Measurements from ENCODE around the gene EFCAB6. TPM values are rescaled to one million over a fixed set of nuclear protein-coding genes. Genes with fewer than 3 reads are reported as not detected.

The EFCAB6 gene
- total and polyA plus RNA-seq, 9 of the 15 experiments (the other 6 are each of a cell fraction or from before 2014, with no cell fraction given) = 0.06 TPM; not detected in 8

DNA sequence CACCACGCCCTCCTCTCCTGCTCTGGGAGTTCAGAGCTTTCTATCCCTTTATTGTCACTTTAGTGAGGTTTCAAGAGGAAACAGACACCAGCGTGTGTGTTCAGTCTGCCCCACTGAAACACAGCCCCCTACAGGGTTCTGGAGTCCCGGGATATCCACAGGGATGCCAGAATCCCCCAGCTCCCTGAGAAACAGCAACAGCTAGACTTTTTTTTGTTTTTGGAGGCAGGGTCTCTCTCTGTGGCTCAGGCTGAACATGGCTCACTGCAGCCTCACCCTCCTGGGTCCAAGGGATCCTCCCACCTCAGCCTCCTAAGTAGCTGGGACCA is 39.8 kb upstream of the EFCAB6 start:
- Histone ChIP-seq H3K9me1 (ENCODE audit: control insufficient read depth, insufficient read depth, low read length) (no peaks in the 10 kb centered on the region), H3K27ac (ENCODE audit: extremely low read depth, low read depth, low read length) (no peak overlapping the region), H3K9ac (ENCODE audit: insufficient read depth in 1 of 2, low read depth in 2 of 2, low read length in 2 of 2) (no peak overlapping the region), H3K9me3 (replicated peaks; ENCODE audit: control insufficient read depth, insufficient read depth, low read depth, low read length) (no peaks in the 10 kb centered on the region), H3K4me1 (replicated peaks in 1 of 2; ENCODE audit: control insufficient read depth in 2 of 2, insufficient read depth in 2 of 2, low read length in 2 of 2) (no peaks in the 10 kb centered on the region; a peak in 1 of 5 replicates), H3K36me3 (ENCODE audit: control insufficient read depth, insufficient read depth, low read length) (no peaks in the 10 kb centered on the region), H3K4me3 (no peak overlapping the region), H3K4me2 (ENCODE audit: insufficient read depth, low read length) (no peak overlapping the region), H2AFZ (ENCODE audit: low read depth, low read length) (no peak overlapping the region), H3K27me3 (ENCODE audit: control insufficient read depth in 2 of 2, insufficient read depth in 2 of 2, low read length in 2 of 2) (peaks cover 3 to 27% of the 10 kb centered on the region in 2 experiments; a peak in 2 of 5 replicates), H4K20me1 (replicated peaks; ENCODE audit: control insufficient read depth, insufficient read depth, low read length) (no peaks in the 10 kb centered on the region; the same call in 1 of the 2 replicates), H3K79me2 (ENCODE audit: control insufficient read depth, insufficient read depth, low read length) (no peaks in the 10 kb centered on the region)
- in situ Hi-C loops (cut with MboI) = no loop called here
- ATAC-seq (no peak), FAIRE-seq (no peak), DNase-seq (ENCODE audit: extremely low read depth in 1 of 4, low spot score in 3 of 4) (no peak)
- ChIA-PET CTCF (ENCODE audit: low intra/inter-chr PET ratio) (no interaction called here), POLR2A (interaction anchor here (0.6 kb wide), 1 partner anchor 95 kb away, joined by 3 read pairs; no protein-coding TSS in a partner anchor)
- no TSS peak for BruUV-seq (replicated peaks)
- WGBS (ENCODE audit: insufficient coverage, low coverage, missing lambda C conversion rate) = 0% methylated on average over 3 of the region's 3 CpGs
- intact Hi-C loops (cut with micrococcal nuclease) = no loop called here
- TF ChIP-seq HNRNPH1 (optimal IDR thresholded peaks at IDR 0.05; ENCODE audit: low read depth, low read length) = no peak
- no peak for TF ChIP-seq ZNF586 (CRISPR knock-in tag; conservative IDR thresholded peaks at IDR 0.05)
- TF ChIP-seq, protein P1, sequence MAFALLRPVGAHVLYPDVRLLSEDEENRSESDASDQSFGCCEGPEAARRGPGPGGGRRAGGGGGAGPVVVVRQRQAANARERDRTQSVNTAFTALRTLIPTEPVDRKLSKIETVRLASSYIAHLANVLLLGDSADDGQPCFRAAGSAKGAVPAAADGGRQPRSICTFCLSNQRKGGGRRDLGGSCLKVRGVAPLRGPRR (CRISPR knock-in tag; IDR thresholded peaks at IDR 0.05) = no peak
- no peak for TF ChIP-seq MYNN (IDR thresholded peaks at IDR 0.05)
- no peak for TF ChIP-seq MYNN (CRISPR knock-in tag; IDR thresholded peaks at IDR 0.05)
- TF ChIP-seq RCOR1 (IDR thresholded peaks at IDR 0.05; ENCODE audit: borderline replicate concordance in 1 of 2, low read depth in 2 of 2, low read length in 2 of 2) = no peak
- no peak for TF ChIP-seq BACH1 (tag; IDR thresholded peaks at IDR 0.05)
- TF ChIP-seq EP300 (IDR thresholded peaks at IDR 0.05; ENCODE audit: low read length) = no peak
- TF ChIP-seq HNRNPL (IDR thresholded peaks at IDR 0.05; ENCODE audit: low read depth, low read length) = no peak
- TF ChIP-seq, protein P2, sequence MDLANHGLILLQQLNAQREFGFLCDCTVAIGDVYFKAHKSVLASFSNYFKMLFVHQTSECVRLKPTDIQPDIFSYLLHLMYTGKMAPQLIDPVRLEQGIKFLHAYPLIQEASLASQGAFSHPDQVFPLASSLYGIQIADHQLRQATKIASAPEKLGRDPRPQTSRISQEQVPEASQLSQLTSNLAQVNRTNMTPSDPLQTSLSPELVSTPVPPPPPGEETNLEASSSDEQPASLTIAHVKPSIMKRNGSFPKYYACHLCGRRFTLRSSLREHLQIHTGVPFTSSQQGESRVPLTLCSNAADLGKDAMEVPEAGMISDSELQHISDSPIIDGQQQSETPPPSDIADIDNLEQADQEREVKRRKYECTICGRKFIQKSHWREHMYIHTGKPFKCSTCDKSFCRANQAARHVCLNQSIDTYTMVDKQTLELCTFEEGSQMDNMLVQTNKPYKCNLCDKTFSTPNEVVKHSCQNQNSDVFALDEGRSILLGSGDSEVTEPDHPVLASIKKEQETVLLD (IDR thresholded peaks at IDR 0.05) = no peak
- TF ChIP-seq JUN (IDR thresholded peaks at IDR 0.05; ENCODE audit: borderline replicate concordance, low read depth, low read length) = no peak
- no peak for TF ChIP-seq JUN (CRISPR knock-in tag; IDR thresholded peaks at IDR 0.05; ENCODE audit: borderline replicate concordance)
- TF ChIP-seq, protein P3, sequence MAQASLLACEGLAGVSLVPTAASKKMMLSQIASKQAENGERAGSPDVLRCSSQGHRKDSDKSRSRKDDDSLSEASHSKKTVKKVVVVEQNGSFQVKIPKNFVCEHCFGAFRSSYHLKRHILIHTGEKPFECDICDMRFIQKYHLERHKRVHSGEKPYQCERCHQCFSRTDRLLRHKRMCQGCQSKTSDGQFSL (CRISPR knock-in tag; IDR thresholded peaks at IDR 0.05) = no peak
- TF ChIP-seq, protein P3 (tag; IDR thresholded peaks at IDR 0.05) = no peak
- TF ChIP-seq, protein P4, sequence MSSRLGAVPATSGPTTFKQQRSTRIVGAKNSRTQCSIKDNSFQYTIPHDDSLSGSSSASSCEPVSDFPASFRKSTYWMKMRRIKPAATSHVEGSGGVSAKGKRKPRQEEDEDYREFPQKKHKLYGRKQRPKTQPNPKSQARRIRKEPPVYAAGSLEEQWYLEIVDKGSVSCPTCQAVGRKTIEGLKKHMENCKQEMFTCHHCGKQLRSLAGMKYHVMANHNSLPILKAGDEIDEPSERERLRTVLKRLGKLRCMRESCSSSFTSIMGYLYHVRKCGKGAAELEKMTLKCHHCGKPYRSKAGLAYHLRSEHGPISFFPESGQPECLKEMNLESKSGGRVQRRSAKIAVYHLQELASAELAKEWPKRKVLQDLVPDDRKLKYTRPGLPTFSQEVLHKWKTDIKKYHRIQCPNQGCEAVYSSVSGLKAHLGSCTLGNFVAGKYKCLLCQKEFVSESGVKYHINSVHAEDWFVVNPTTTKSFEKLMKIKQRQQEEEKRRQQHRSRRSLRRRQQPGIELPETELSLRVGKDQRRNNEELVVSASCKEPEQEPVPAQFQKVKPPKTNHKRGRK (tag; IDR thresholded peaks at IDR 0.05) = no peak
- no peak for TF ChIP-seq SETDB1 (IDR thresholded peaks at IDR 0.05; ENCODE audit: low read length)
- TF ChIP-seq, protein P5, sequence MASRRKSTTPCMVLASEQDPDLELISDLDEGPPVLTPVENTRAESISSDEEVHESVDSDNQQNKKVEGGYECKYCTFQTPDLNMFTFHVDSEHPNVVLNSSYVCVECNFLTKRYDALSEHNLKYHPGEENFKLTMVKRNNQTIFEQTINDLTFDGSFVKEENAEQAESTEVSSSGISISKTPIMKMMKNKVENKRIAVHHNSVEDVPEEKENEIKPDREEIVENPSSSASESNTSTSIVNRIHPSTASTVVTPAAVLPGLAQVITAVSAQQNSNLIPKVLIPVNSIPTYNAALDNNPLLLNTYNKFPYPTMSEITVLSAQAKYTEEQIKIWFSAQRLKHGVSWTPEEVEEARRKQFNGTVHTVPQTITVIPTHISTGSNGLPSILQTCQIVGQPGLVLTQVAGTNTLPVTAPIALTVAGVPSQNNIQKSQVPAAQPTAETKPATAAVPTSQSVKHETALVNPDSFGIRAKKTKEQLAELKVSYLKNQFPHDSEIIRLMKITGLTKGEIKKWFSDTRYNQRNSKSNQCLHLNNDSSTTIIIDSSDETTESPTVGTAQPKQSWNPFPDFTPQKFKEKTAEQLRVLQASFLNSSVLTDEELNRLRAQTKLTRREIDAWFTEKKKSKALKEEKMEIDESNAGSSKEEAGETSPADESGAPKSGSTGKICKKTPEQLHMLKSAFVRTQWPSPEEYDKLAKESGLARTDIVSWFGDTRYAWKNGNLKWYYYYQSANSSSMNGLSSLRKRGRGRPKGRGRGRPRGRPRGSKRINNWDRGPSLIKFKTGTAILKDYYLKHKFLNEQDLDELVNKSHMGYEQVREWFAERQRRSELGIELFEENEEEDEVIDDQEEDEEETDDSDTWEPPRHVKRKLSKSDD (conservative IDR thresholded peaks at IDR 0.05; ENCODE audit: low read length) = no peak
- TF ChIP-seq PRMT5 (CRISPR knock-in tag; IDR thresholded peaks at IDR 0.05) = no peak

Measured in K562 (cell line).